Effector CD4-positive, alpha-beta T cell (primary cell): Measurements from ENCODE around the gene NHLRC2.
"Not testable (repeated sequence)": the region's sequence is repeated elsewhere in the genome, so short reads cannot be mapped to it uniquely, and the experiment has no call there.

Source experiments
- DNase-seq: peaks from one replicate; pipeline ENCODE4 v3.0.0-alpha.2; 2020

The NHLRC2 gene

GRCh38 chr10:113912582-113912981, 58.1 kb downstream of the NHLRC2 start:
- DNase-seq, result no peak

GRCh38 chr10:113914956-113915355, 60.5 kb downstream of the NHLRC2 start:
- no peak for DNase-seq

- no peak for DNase-seq
Observed at GRCh38 chr10:113915540-113915939, 61.1 kb downstream of the NHLRC2 start.

- no peak for DNase-seq
Observed at GRCh38 chr10:113916053-113916452, 61.6 kb downstream of the NHLRC2 start.

- no peak for DNase-seq
Observed at GRCh38 chr10:113917636-113918035, 63.2 kb downstream of the NHLRC2 start.

GRCh38 chr10:113920114-113920513, 65.7 kb downstream of the NHLRC2 start:
- no peak for DNase-seq

- no peak for DNase-seq
Observed at GRCh38 chr10:113920875-113921274, 66.4 kb downstream of the NHLRC2 start.

- DNase-seq, result no peak
Observed at GRCh38 chr10:113921561-113922370, 67.3 kb downstream of the NHLRC2 start.

- DNase-seq, result no peak
Observed at GRCh38 chr10:113922787-113923570, 68.5 kb downstream of the NHLRC2 start.

GRCh38 chr10:113924186-113924585, 69.7 kb downstream of the NHLRC2 start:
- DNase-seq, result no peak

- DNase-seq, result no peak
Observed at GRCh38 chr10:113924664-113925063, 70.2 kb downstream of the NHLRC2 start.

GRCh38 chr10:113927440-113927839, 73.0 kb downstream of the NHLRC2 start:
- no peak for DNase-seq

GRCh38 chr10:113928830-113929229, 74.4 kb downstream of the NHLRC2 start:
- no peak for DNase-seq

- DNase-seq, result no peak
Observed at GRCh38 chr10:113929522-113929921, 75.1 kb downstream of the NHLRC2 start.

GRCh38 chr10:113930482-113931057, 76.1 kb downstream of the NHLRC2 start:
- no peak for DNase-seq

GRCh38 chr10:113932854-113933253, 78.4 kb downstream of the NHLRC2 start:
- no peak for DNase-seq

GRCh38 chr10:113933894-113934532, 79.6 kb downstream of the NHLRC2 start:
- DNase-seq, result no peak

- DNase-seq, result no peak
Observed at GRCh38 chr10:113937258-113937657, 82.8 kb downstream of the NHLRC2 start.

- DNase-seq, result no peak
Observed at GRCh38 chr10:113937756-113938155, 83.3 kb downstream of the NHLRC2 start.

- DNase-seq, result no peak
Observed at GRCh38 chr10:113939212-113939860, 84.9 kb downstream of the NHLRC2 start.

- DNase-seq, result no peak
Observed at GRCh38 chr10:113941140-113941539, 86.7 kb downstream of the NHLRC2 start.

- not testable (repeated sequence) for DNase-seq
Observed at GRCh38 chr10:113943196-113943595, 88.7 kb downstream of the NHLRC2 start.
